SKM-1 (cell line): ENCODE measurements around the gene AMBRA1.
"Not testable (repeated sequence)": the region's sequence is repeated elsewhere in the genome, so short reads cannot be mapped to it uniquely, and the experiment has no call there.

Experiments
- DNase-seq: peaks from one replicate; lab custom pipeline; 2025; ENCODE audit not compliant: unreplicated experiment; lab: John Stamatoyannopoulos, UW

AMBRA1 gene

GRCh38 chr11:46387456-46387855 lies 206.4 kb downstream of the AMBRA1 start:
- DNase-seq: no peak

DNA sequence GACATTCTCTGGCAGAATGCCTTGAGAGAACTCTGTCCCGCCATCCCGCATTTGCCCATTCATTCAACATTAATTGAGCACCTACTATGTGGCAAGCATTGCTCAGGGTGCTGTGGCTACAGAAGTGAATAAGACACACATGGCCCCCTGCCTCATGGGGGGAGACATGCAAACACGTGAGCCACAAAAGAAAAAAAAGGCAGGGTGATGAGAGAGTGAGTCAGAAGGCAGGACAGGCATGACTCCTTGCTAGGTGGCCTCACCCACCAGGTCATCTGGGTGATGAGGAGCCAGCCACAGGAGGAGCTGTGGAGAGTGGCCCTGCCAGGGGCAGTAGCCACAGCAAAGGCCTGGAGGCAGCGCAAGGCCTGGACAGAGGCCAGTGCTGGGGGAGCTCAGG lies 207.1 kb downstream of the AMBRA1 start:
- no peak for DNase-seq

GRCh38 chr11:46386005-46386578 lies 207.7 kb downstream of the AMBRA1 start:
- DNase-seq: no peak

DNA sequence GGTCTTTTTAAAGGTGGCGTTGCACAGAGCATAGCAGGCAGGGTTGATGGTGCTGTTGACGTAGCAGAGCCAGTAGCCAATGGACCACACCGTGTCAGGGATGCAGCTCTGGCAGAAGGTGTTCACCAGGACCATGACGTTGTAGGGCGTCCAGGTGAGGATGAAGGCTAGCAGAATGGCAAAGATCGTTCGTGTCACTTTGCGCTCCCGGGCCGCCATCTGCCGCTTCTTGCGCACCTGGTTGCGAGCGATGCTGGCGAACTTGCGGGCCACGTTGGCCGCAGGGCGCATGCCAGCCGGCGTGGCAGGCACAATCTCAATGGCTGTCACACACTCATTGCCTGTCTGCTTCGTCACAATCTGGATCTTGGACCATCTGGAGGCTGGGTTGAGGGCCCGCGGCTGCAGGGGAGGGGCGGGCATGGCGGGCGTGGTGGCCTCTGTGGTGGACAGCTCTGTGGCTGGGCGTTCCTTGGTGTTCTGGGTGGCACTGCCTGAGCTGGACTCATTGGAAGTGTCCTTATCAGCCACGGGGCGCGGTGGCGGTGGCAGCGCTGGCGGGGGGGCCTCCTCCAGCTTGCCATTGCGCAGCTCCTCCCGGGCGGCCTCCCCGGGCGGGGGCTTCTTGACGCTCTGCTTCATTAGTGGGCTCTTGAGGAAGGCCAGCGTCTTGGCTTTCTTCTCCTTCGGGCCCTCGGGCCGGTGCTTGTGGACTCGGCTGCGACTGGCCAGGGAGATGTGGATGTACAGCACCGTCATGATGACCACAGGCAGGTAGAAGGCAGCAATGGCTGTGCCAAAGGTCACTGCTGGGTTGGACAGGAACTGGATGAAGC lies 208.4 kb downstream of the AMBRA1 start:
- DNase-seq: no peak

GRCh38 chr11:46383974-46384701 lies 209.7 kb downstream of the AMBRA1 start:
- no peak for DNase-seq

DNA sequence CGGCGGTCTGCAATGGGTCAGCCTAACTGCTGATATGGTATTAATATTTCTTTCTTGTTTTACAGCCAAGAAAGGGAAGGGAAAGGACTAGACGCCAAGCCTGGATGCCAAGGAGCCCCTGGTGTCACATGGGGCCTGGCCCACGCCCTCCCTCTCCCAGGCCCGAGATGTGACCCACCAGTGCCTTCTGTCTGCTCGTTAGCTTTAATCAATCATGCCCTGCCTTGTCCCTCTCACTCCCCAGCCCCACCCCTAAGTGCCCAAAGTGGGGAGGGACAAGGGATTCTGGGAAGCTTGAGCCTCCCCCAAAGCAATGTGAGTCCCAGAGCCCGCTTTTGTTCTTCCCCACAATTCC lies 210.4 kb downstream of the AMBRA1 start:
- DNase-seq: no peak

- DNase-seq: no peak
These were observed 211.0 kb downstream of the AMBRA1 start for GRCh38 chr11:46382646-46383403.

GRCh38 chr11:46381819-46382645 lies 211.8 kb downstream of the AMBRA1 start:
- no peak for DNase-seq

GRCh38 chr11:46381048-46381818 lies 212.6 kb downstream of the AMBRA1 start, which contains the start of gene MDK:
Gene MDK (plus strand): TSS chr11:46381669. CDS start chr11:46382058, 389 bp downstream.
- DNase-seq: no peak

- DNase-seq: no peak
These were observed 213.3 kb downstream of the AMBRA1 start for GRCh38 chr11:46380340-46381047.

- not testable (repeated sequence) for DNase-seq
These were observed 214.1 kb downstream of the AMBRA1 start for GRCh38 chr11:46379482-46380293.

GRCh38 chr11:46378811-46379481 lies 214.9 kb downstream of the AMBRA1 start:
- DNase-seq: no peak

- DNase-seq: no peak
These were observed 215.5 kb downstream of the AMBRA1 start for GRCh38 chr11:46378296-46378695.

- DNase-seq: no peak
These were observed 216.0 kb downstream of the AMBRA1 start for GRCh38 chr11:46377831-46378230.

GRCh38 chr11:46377290-46377689 lies 216.5 kb downstream of the AMBRA1 start:
- no peak for DNase-seq

- no peak for DNase-seq
These were observed 217.4 kb downstream of the AMBRA1 start for GRCh38 chr11:46376258-46377050.
